ENCODE results near the gene CARD14. TPM values are rescaled to one million over a fixed set of nuclear protein-coding genes. Genes with fewer than 3 reads are reported as not detected.

CARD14 gene
- total RNA-seq, 1 donor from 2014 or later: 1.1 TPM

DNA sequence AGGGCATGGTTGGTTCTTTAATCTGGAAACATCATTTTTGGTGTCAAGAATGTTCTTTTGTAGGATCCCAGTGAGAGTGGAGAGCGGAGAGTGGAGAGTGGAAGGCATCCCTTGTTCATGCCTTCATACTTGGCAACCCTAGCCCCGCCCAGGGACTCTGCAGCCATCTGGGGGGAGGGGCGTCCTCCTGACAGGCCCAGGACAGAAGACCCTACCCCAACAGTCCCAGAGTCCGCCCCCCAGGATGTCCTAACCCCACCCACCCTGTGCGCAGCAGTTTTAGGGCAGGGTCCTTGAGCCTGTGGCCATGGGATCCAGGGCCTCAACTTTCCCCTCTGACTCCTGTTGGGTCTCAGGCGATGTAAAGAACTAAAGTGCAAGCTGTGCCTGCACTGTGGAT, 54.9 kb downstream of the CARD14 start:
- H3K36me3 ChIP-seq: peaks cover 7% of the 10 kb centered on the region
- no peaks in the 10 kb centered on the region for H3K9me3 ChIP-seq
- TF ChIP-seq CTCF (IDR thresholded peaks at IDR 0.05): no peak
- H3K4me3 ChIP-seq: no peak overlapping the region
- H3K27ac ChIP-seq: no peak overlapping the region
- intact Hi-C loops (cut with DNase I): no loop called here
- DNase-seq (no peak), ATAC-seq (no peak)
- peaks cover 5% of the 10 kb centered on the region for H3K4me1 ChIP-seq
- no peaks in the 10 kb centered on the region for H3K27me3 ChIP-seq

DNA sequence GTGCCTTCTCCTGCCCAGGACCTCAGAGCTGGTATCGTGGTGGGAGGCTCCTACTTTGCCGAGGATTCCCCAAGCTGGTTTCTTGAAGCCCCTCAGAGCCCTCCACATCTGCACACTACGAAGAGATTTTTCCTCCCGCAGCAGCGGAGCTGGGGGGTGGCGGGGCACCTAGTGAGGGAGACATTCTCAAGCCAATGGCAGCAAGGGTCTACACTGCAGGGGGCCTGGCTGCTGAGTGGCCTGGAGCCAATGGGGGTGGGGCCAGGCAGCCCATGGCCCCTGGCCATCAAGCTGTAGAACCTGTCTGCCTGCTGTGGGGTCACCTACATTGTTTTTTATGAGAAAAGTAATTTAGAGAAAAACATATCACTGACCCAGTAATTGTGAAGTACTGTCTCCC, 55.4 kb downstream of the CARD14 start:
- intact Hi-C loops (cut with DNase I): no loop called here
- no peak for TF ChIP-seq CTCF (IDR thresholded peaks at IDR 0.05)
- ATAC-seq: no peak

DNA sequence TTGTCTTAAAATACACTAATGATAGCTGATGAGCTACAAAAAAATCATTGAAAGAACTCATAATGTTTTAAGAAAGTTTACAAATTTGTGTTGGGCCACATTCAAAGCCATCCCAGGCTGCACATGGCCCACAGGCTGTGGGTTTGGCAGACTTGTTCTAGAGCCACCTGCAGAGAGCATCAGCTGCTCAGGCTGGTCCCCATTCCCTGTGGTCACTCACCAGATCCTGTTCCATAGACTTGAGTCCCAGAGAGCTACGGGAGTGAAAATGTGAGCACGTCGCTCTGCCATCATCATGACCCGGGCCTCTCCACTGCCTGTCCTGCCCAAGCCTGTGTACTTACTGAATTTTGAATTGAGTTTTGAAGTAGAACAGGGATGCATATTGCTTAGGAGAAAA, 57.3 kb downstream of the CARD14 start:
- Histone ChIP-seq H3K36me3 (peaks cover 7% of the 10 kb centered on the region), H3K9me3 (no peaks in the 10 kb centered on the region), H3K27me3 (no peaks in the 10 kb centered on the region), H3K27ac (no peak overlapping the region), H3K4me1 (no peaks in the 10 kb centered on the region), H3K4me3 (no peak overlapping the region)
- DNase-seq (no peak), ATAC-seq (no peak)
- no peak for TF ChIP-seq CTCF (IDR thresholded peaks at IDR 0.05)
- intact Hi-C loops (cut with DNase I): no loop called here

More for the DNA sequence above, 55.4 kb downstream of the CARD14 start:
- Histone ChIP-seq H3K27ac (no peak overlapping the region), H3K27me3 (no peaks in the 10 kb centered on the region), H3K4me1 (peaks cover 5% of the 10 kb centered on the region), H3K4me3 (no peak overlapping the region), H3K36me3 (peaks cover 7% of the 10 kb centered on the region), H3K9me3 (no peaks in the 10 kb centered on the region)
- no peak for DNase-seq

GRCh38 chr17:80227666-80228065, 57.8 kb downstream of the CARD14 start:
- no peaks in the 10 kb centered on the region for H3K27me3 ChIP-seq
- no peak for TF ChIP-seq CTCF (IDR thresholded peaks at IDR 0.05)
- peaks cover 7% of the 10 kb centered on the region for H3K36me3 ChIP-seq
- H3K9me3 ChIP-seq: peaks cover 1% of the 10 kb centered on the region
- no peak overlapping the region for H3K4me3 ChIP-seq
- intact Hi-C loops (cut with DNase I): no loop called here
- H3K27ac ChIP-seq: no peak overlapping the region
- H3K4me1 ChIP-seq: no peaks in the 10 kb centered on the region
- no peak for DNase-seq
- ATAC-seq: no peak

GRCh38 chr17:80228477-80228876, 58.6 kb downstream of the CARD14 start:
- intact Hi-C loops (cut with DNase I): no loop called here
- peaks cover 7% of the 10 kb centered on the region for H3K36me3 ChIP-seq
- no peak for ATAC-seq

More at GRCh38 chr17:80228477-80228876, 58.6 kb downstream of the CARD14 start:
- Histone ChIP-seq H3K27ac (no peak overlapping the region), H3K4me3 (no peak overlapping the region), H3K4me1 (no peaks in the 10 kb centered on the region), H3K27me3 (no peaks in the 10 kb centered on the region), H3K9me3 (peaks cover 8% of the 10 kb centered on the region)
- no peak for DNase-seq
- no peak for TF ChIP-seq CTCF (IDR thresholded peaks at IDR 0.05)
